GM19455 (cell line): ENCODE results near the gene VWA8.
"Not testable (repeated sequence)": the region's sequence is repeated elsewhere in the genome, so short reads cannot be mapped to it uniquely, and the experiment has no call there.

Experiments used
- ATAC-seq: cut with Tn5 transposase; IDR thresholded peaks from one replicate; pipeline ENCODE4 v1.9.1; 2021; ENCODE audit not compliant: unreplicated experiment

Gene VWA8

DNA sequence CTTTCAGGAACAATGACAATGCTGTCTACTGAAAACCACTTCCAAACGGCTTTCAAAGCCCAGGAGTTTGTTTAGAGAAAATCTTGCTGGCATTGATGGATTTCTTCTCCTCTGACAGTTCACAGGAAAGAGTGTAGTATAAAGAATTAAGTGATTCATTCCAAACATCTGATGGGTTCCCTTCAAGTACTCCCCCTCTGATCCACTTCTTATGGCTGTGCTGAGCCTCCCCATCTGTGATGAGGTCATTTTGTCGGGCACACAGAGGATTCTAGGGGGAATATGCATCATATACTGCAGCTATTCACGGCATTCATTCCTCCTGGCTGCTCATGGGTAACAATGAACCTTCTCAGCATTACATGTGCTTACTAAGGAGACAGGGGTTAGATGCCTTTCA is 395.7 kb downstream of the VWA8 start:
- no peak for ATAC-seq

DNA sequence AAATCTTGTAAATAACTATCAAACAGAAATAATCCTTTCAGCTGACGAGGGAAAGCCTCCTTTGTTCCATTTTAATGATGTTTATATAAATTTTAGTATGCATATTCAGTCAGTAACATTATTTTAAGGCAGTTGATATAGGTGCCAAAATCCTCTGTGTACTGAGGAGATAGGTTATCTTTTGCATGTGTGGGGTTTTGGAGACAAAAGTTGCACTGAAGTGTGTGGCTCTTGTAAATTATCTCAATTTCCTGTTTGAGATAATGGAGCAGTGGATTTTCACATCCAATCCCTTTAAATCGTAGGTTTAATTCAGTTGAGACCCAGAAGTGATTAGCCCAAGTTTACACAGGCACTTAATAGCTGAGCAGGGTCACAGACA is 396.9 kb downstream of the VWA8 start:
- no peak for ATAC-seq

GRCh38 chr13:41563341-41563983 is 397.4 kb downstream of the VWA8 start:
- ATAC-seq, result no peak

DNA sequence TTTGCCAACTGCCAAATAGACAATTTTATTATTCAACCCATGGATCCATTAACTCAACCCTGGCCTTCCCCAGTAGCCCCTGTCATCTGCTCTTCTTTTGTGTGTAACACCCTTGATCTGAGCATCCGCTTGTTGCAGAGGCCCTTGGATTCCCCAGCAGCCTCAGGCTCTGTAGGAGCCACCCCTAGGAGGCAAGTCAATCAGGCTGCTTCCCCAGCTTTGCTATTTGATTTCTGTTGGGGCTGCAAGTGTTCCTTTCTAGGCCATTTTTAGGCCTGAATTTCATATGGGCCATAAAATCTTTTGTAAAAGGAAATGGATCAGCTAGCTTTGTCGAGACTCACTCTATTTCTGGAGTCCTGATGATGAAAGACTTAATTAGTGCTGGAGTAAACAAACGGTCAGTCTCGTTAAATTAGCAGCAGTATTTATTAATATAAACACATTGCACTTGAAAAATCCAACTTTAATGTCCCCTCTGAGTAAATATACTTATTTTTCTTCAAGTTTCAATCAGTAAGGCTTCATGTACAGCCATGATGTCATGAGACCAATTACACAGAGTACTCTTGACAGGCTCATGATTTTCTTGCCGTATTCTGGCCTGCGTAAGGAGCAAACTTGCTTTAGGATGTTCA is 398.2 kb downstream of the VWA8 start:
- no peak for ATAC-seq

GRCh38 chr13:41562083-41562482 is 398.8 kb downstream of the VWA8 start:
- ATAC-seq, result no peak

GRCh38 chr13:41561170-41561569 is 399.7 kb downstream of the VWA8 start:
- ATAC-seq, result no peak

GRCh38 chr13:41558781-41559560 is 401.9 kb downstream of the VWA8 start:
- no peak for ATAC-seq

- no peak for ATAC-seq
These were observed 403.2 kb downstream of the VWA8 start for GRCh38 chr13:41557719-41558118.

DNA sequence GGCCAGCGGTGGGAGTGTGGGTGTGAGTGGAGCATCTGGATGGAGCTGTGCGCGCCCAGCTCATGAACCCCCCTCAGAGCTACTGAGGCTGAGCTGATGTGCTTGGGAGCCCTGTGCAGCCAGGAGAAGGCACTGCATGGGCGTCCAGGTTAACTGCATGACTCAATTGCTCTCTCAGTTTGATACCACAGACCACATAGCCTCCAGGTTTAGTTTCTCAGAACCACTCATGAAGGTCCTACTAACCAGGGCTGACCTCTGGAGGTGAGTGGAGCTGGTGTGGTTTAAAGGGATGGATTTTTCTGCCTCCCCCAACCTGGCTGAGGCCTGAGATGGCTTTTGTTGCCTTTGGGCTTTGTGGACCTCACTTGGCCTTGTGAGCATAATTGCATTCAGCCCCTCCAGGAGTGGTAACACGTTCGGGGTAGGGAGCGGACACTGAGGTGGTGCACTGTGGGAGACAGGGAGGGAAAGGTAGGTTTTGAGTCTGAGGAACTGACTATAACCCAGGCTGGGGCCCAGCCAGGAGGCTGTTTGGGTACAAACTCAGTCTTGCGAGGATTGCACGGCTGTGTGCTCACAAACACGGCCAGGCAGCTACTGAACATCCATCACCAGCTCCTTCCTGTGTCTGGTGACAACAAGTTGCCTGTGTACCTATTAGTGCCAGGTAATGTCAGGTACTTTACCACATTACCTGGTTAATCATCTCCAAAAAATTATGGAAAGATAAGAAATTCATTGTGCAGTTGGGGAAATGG is 406.1 kb downstream of the VWA8 start:
- peak; percentile 83 for ATAC-seq

DNA sequence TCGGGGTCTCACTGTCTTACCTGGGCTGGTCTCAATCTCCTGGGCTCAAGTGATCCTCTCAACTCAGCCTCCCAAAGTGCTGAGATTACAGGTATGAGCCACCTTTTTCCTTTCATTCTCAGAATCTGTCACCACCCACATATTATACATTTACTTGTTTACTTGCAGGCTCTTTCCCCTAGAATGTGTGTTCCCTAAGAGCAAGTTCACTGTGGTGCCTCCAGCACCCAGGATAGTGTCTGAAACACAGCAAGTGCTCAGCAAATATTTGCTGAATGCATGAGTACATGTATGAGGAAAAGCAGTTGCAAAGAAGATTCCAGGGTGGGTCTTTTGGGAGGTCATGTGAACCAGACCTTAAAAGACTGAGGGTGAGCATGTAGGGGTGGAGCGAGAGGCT is 406.7 kb downstream of the VWA8 start:
- ATAC-seq, result no peak

GRCh38 chr13:41552031-41552430 is 408.9 kb downstream of the VWA8 start:
- no peak for ATAC-seq

DNA sequence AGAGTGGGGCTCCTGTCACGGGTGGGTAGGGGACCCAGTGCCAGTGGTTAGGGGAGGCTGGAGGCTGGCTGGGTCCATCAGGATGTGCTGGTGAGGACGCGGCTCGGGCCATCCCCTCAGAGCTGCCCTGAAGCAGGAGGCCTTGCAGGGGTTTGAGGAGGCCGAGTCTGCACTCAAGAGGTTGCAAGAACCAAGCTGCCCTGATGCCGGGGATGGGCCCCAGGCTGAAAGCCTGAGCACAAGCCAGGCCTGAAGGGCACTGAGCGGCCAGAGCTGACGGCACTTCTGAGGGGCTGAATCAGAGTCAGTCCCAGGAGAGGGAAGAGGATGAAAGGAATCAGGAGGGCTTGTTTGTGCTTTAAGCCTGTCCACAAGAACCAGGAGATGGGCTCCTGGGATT is 410.6 kb downstream of the VWA8 start:
- no peak for ATAC-seq

GRCh38 chr13:41549491-41549890 is 411.4 kb downstream of the VWA8 start:
- no peak for ATAC-seq

DNA sequence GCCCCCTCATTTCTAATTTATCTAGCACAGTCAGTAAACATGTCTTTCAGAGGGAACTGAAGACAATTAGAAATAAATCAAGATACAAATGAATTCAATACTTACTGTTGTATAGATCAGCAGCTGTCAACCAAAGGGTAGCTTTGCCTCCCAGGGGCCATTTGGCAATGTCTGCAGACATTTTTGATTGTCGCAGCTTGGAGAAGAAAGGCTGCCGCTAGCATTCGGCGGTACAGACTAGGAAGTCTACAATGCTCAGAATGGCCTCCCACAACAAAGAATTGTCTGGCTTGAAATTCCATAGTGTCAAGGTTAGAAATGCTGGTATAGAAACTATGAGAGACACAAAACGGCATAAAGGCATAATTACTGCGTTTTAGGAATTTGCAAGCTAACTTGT is 412.0 kb downstream of the VWA8 start:
- no peak for ATAC-seq

DNA sequence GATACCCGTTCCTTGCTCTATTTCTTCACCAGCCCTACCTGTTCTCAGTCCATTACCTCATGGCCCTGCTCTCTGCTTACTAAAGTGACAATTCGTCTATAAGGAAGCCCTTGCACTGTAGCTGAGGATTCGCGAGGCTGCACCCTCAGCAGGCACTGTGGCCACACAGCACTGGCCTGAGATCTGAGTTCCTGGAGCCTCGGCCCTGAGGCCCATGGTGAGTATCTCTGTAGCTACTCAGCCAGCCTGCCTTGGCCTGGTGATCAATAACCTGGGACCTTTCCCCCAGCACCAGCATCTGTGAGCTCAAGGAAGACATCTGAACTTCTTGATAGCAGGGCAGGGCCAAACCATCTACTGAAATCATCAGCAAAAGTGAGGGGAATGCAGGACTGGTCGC is 412.9 kb downstream of the VWA8 start:
- no peak for ATAC-seq

DNA sequence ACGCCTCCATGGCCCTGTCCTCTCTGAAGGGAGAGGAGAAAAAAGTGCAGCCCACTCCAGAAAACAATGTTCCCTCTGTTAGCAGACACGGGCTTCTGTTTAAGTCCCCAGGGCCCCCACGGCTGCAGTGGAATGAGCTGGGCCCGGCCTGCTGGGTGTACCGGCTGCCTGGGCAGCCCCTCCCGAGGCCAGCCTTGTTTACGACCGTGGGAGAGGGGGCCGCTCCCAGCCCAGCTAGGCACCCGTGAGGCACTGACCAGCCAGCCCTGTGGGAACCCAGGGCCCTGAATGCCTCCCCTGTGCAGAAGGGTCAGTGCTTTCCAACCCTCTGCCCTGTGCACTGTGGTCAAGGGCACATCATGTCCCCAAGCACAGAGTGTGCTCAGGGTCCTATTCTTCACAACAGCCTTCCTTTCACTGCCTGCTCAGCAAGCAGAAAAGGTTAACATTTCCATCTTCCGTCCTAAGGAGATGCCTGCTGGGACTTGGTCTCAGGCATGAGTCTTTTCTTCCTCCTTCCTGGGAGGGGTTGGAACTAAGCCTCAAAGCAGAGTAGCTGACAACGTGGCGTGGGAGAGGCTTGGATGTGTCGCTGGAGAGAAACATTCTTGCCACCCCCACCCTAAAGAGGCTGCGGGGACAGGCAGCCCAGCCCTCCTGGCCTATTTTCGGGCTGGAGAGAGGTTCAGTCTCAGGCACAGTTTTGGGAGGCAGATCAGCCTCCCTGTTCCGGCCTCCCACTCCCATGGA is 413.5 kb downstream of the VWA8 start:
- ATAC-seq, result no peak

DNA sequence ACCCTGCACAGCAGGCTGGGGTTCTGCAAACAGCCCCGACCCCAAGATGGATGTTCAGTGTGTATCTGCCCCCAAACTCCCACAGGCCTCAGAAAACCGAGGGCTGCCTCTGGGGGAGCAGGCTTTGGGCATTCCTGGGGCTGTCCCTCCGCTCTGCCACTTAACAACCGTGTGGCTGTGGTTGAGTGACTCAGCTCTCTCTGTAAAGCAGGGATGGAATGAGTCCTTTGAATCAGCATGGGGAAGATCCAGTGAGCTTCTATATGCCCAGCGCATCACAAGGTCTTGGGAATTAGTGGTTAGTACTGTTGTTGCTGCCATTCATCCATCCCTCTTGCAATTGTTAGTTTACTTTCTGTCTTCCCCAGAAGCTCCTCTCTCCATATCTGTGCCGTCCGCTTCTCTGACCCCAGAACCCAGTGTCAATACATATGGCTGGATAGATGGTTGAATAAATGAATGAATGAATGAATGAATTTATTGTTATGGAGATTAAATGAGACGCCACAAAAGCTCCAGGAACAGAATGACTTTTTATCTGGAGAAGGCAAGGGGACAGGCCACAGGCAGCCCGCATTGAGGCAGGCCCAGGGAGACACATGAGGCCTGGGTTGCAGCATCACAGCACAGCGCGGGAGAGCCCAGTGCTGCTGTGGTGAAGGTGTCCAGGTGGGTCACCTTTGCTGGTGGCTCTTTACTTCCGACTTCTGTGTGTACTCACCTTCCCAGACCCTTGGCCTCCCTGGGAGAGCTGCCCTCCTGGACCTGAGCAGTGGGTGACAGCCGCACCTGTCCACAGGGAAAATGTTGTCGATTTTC is 414.3 kb downstream of the VWA8 start:
- ATAC-seq, result no peak

GRCh38 chr13:41545432-41545707 is 415.5 kb downstream of the VWA8 start:
- ATAC-seq, result no peak

DNA sequence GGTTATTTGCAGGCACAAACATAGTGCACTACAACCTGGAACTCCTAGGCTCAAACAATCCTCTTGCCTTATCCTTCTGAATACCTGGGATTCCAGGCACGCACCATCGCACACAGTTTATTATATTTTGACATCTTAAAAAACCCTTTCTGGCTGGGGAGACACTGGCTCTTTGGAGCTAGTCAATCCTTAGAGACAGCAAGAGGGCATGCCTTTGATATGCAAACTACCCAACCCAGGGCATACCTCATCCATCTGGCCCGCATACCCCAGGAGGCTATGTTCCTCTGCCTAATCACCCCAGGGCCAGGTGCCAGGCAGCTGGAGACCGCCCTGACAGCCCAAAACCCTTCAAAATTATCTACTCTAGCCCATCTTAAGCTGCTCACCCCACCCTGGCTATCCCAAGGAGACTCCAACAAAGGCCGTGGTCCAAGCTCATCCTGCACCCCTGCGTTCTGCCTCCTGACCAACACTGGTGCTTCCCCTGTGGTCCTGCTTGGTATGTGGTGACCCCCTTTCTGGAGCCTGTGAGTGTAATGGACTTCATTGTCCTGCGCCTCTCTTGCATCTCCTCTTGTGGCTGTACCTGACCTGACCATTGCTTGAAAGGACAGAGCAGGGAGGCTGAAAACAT is 417.1 kb downstream of the VWA8 start:
- no peak for ATAC-seq

- not testable (repeated sequence) for ATAC-seq
These were observed 418.1 kb downstream of the VWA8 start for GRCh38 chr13:41542799-41543198.
